ENCODE measurements around the gene STX5. TPM values are rescaled to one million over a fixed set of nuclear protein-coding genes. Genes with fewer than 3 reads are reported as not detected.
"Not testable (repeated sequence)": the region's sequence is repeated elsewhere in the genome, so short reads cannot be mapped to it uniquely, and the experiment has no call there.

The STX5 gene
- total RNA-seq, 1 donor = 56.3 TPM

- no peak for DNase-seq (ENCODE audit: low read depth in 2 of 3, low spot score in 2 of 3)
These were observed 42.9 kb downstream of the STX5 start for GRCh38 chr11:62788991-62789390.

- peak; percentile 94 to 99 (median 99) for DNase-seq (ENCODE audit: low read depth in 2 of 3, low spot score in 2 of 3)
These were observed 44.7 kb downstream of the STX5 start, which contains the start of gene TMEM179B for GRCh38 chr11:62787005-62787759. Gene TMEM179B (plus strand): TSS chr11:62787402. CDS start chr11:62787432, 30 bp downstream.

- DNase-seq (ENCODE audit: low read depth in 2 of 3, low spot score in 2 of 3) = peak; percentile 79 to 91 (median 87)
These were observed 45.4 kb downstream of the STX5 start for GRCh38 chr11:62786318-62787004.

- DNase-seq (ENCODE audit: low read depth in 2 of 3, low spot score in 2 of 3) = no peak
These were observed 49.1 kb downstream of the STX5 start for GRCh38 chr11:62782753-62783152.

GRCh38 chr11:62778441-62778840 is 53.4 kb downstream of the STX5 start:
- DNase-seq (ENCODE audit: low read depth in 2 of 3, low spot score in 2 of 3) = no peak

GRCh38 chr11:62777389-62777788 is 54.5 kb downstream of the STX5 start:
- DNase-seq (ENCODE audit: low read depth in 2 of 3, low spot score in 2 of 3) = no peak

GRCh38 chr11:62775646-62776045 is 56.2 kb downstream of the STX5 start:
- no peak for DNase-seq (ENCODE audit: low read depth in 2 of 3, low spot score in 2 of 3)

GRCh38 chr11:62774407-62774806 is 57.4 kb downstream of the STX5 start:
- DNase-seq (ENCODE audit: low read depth in 2 of 3, low spot score in 2 of 3) = no peak

GRCh38 chr11:62771144-62772021 is 60.5 kb downstream of the STX5 start, which contains the start of gene TAF6L:
Gene TAF6L (plus strand): TSS chr11:62771396. CDS start chr11:62775784, 4,388 bp downstream.
- peak; percentile 75 to 91 (median 89) for DNase-seq (ENCODE audit: low read depth in 2 of 3, low spot score in 2 of 3)

GRCh38 chr11:62770778-62771143 is 61.1 kb downstream of the STX5 start:
- DNase-seq (ENCODE audit: low read depth in 2 of 3, low spot score in 2 of 3) = peak in 1 of 3 donors; percentile 15

GRCh38 chr11:62760867-62761227 is 71.0 kb downstream of the STX5 start:
- not testable (repeated sequence) for DNase-seq (ENCODE audit: low read depth in 2 of 3, low spot score in 2 of 3)

- no peak for DNase-seq (ENCODE audit: low read depth in 2 of 3, low spot score in 2 of 3)
These were observed 73.7 kb downstream of the STX5 start for GRCh38 chr11:62757846-62758788.

Small RNA genes within 50 kb of the gene (small RNA-seq; reads per million reads assigned to genes)
- gene MIR6514 = 0.47 reads per million
- gene RF00099 = not detected
- gene RNU6-118P = not detected
- not detected for gene SNORD22
- not detected for gene SNORD26
- gene SNORD27 = not detected
- not detected for gene SNORD28
- 105 reads per million, percentile 97 among the genes with 10 or more reads in this experiment for gene SNORD30

Other genes starting within 250 kb of the STX5 start
- gene TUT1, start 240.5 kb downstream of the STX5 start, total RNA-seq = 11.6 TPM
- 142 TPM for gene MTA2, start 230.2 kb downstream of the STX5 start, total RNA-seq
- 38.0 TPM for gene EML3, start 219.3 kb downstream of the STX5 start, total RNA-seq
- gene ROM1, start 218.8 kb downstream of the STX5 start, total RNA-seq = 2.7 TPM
- 36.4 TPM for gene B3GAT3, start 210.1 kb downstream of the STX5 start, total RNA-seq
- 215 TPM for gene GANAB, start 185.4 kb downstream of the STX5 start, total RNA-seq
- gene INTS5, start 178.7 kb downstream of the STX5 start, total RNA-seq = 33.7 TPM
- gene C11orf98, start 166.8 kb downstream of the STX5 start, total RNA-seq = 15.3 TPM
- 51.7 TPM for gene CSKMT, start 166.7 kb downstream of the STX5 start, total RNA-seq
- gene UQCC3, start 160.4 kb downstream of the STX5 start, total RNA-seq = 7.3 TPM
- gene LBHD1, start 159.8 kb downstream of the STX5 start, total RNA-seq = 6.5 TPM
- 141 TPM for gene UBXN1, start 153.0 kb downstream of the STX5 start, total RNA-seq
- 0.27 TPM for gene LRRN4CL, start 142.5 kb downstream of the STX5 start, total RNA-seq
- 66.5 TPM for gene BSCL2, start 124.6 kb downstream of the STX5 start, total RNA-seq
- not detected for gene GNG3, start 124.4 kb downstream of the STX5 start, total RNA-seq
- 7.5 TPM for gene HNRNPUL2, start 104.6 kb downstream of the STX5 start, total RNA-seq
- gene TTC9C, start 103.6 kb downstream of the STX5 start, total RNA-seq = 30.4 TPM
- 17.5 TPM for gene ZBTB3, start 77.9 kb downstream of the STX5 start, total RNA-seq
- gene POLR2G, start 70.5 kb downstream of the STX5 start, total RNA-seq = 81.3 TPM
- gene TAF6L, start 60.7 kb downstream of the STX5 start, total RNA-seq = 25.0 TPM
- gene TMEM179B, start 44.6 kb downstream of the STX5 start, total RNA-seq = 49.3 TPM
- 31.2 TPM for gene TMEM223, start 40.0 kb downstream of the STX5 start, total RNA-seq
- 62.2 TPM for gene NXF1, start 26.6 kb downstream of the STX5 start, total RNA-seq
- gene TEX54, start 790 bp upstream of the STX5 start, total RNA-seq = not detected
- 74.3 TPM for gene WDR74, start 7.5 kb upstream of the STX5 start, total RNA-seq
- 116 TPM for gene SLC3A2, start 48.8 kb upstream of the STX5 start, total RNA-seq
- gene CHRM1, start 89.3 kb upstream of the STX5 start, total RNA-seq = under 0.01 TPM
- gene SLC22A6, start 152.9 kb upstream of the STX5 start, total RNA-seq = not detected
- gene SLC22A8, start 183.8 kb upstream of the STX5 start, total RNA-seq = not detected